ENCODE data around the gene FGF3. TPM values are rescaled to one million over a fixed set of nuclear protein-coding genes. Genes with fewer than 3 reads are reported as not detected.

FGF3 gene
- total RNA-seq = not detected in 2 replicates

DNA sequence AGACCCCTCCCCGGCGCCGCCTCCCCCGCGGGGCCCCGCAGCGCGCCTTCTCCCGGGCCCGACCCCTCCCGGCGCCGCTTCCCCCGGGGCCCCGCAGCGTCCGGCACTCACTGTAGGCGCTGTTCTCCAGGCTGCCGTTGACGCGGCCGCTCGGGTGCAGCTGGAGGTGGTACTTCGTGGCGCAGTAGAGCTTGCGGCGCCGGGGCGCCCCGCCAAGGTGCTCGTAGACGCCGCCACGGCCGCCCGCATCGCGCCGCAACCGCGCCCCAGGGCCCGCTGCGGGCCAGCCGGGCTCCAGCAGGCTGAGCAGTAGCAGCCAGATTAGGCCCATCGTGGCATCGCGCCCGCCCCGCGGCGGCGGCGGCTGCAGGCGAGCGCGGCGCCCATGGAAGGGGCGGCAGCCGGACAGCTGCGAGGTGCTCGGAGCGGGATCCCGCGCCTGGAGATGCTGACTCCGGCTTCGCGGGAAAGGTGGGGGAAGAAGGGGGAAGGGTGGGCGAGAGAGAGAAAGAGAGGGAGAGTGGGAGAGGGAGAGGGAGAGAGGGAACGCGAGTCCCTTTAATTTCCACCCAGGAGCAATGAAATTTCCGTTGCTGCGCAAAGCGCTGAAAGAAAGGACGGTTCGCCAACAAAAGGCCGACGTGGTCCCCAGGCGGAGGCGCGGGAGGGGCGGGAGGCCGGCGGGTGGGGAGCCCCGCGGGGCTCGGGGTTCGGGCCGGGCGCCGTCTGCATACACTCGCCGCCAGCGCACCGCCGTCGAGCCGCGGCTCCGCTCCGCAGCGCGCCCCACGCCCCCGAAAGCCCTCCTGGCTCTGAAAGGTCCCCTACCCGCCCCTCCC, at the start of gene FGF3:
FGF3 (minus strand) TSS at position 814 of the 839 bp plus-strand sequence; CDS start at position 331, 483 bp downstream.
- no peak for DNase-seq (ENCODE audit: low read depth)
- TF ChIP-seq, protein P1, sequence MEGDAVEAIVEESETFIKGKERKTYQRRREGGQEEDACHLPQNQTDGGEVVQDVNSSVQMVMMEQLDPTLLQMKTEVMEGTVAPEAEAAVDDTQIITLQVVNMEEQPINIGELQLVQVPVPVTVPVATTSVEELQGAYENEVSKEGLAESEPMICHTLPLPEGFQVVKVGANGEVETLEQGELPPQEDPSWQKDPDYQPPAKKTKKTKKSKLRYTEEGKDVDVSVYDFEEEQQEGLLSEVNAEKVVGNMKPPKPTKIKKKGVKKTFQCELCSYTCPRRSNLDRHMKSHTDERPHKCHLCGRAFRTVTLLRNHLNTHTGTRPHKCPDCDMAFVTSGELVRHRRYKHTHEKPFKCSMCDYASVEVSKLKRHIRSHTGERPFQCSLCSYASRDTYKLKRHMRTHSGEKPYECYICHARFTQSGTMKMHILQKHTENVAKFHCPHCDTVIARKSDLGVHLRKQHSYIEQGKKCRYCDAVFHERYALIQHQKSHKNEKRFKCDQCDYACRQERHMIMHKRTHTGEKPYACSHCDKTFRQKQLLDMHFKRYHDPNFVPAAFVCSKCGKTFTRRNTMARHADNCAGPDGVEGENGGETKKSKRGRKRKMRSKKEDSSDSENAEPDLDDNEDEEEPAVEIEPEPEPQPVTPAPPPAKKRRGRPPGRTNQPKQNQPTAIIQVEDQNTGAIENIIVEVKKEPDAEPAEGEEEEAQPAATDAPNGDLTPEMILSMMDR (conservative IDR thresholded peaks at IDR 0.05; ENCODE audit: low read depth, low read length) = no peak
- no peak within 1 kb of the TSS for H3K4me3 ChIP-seq (ENCODE audit: low read depth, low read length)

DNA sequence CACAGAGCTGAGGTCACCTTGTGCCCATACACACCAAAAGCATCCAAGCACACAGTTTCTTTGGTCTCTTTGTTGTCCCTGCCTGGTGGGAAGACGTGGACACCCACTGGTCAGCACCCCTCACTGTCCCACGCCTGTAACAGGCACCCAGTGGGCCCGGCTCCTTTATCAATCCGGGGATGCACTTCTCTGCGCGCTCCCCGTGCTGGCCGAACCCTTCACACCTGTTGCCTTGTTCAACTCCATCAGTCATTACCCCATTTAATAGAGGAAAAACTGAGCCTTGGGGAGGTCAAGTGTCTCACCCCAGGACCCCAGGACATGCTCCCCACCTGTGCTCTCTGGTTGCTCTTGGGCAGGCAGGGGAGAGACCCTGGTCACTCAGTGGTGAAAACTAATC, 49.7 kb upstream of the FGF3 start:
- no peak for DNase-seq (ENCODE audit: low read depth)
- no peak overlapping the region for H3K4me3 ChIP-seq (ENCODE audit: low read depth, low read length)
- TF ChIP-seq, protein P1 (conservative IDR thresholded peaks at IDR 0.05; ENCODE audit: low read depth, low read length) = no peak

DNA sequence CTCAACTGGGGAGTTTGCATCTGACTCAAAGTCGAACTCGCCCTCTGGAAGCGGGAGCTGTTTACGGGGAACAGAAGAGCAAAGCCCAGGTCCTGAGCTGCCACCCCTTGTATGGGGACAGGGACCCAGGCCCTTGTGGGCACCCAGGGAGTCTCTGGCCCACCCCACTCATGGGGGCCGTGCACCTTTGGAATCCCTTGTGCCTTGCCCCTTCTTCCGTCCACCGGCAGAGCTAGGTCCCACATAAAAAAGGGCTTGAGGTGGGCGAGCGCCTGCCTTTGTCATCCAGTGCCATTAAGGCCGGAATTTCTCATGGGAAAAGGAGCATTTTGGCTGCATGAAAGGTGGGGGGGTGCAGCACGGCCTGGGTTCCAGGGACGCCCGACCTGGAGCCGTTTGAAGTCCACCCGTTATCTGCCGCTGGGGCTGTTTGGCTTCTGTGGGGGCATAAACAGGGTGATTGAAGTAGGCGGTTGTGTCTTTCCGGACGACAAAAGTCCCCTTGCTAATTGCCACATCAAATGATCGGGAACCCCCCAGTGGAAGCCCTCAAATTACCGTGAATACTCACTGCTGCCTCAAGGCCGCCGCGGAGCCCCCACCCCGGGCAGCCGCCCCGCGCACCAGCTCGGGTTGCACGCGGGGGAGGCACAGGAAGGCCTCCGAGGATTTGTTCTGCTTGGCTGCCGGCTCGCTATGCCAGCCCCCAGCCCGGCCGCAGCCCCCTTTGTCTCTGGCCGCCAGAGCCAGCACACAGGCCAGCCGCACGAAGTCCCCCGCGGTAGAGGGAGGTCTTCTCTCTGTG, 49.0 kb upstream of the FGF3 start:
- H3K4me3 ChIP-seq (ENCODE audit: low read depth, low read length) = no peak overlapping the region
- DNase-seq (ENCODE audit: low read depth) = no peak
- TF ChIP-seq, protein P1 (conservative IDR thresholded peaks at IDR 0.05; ENCODE audit: low read depth, low read length) = no peak

DNA sequence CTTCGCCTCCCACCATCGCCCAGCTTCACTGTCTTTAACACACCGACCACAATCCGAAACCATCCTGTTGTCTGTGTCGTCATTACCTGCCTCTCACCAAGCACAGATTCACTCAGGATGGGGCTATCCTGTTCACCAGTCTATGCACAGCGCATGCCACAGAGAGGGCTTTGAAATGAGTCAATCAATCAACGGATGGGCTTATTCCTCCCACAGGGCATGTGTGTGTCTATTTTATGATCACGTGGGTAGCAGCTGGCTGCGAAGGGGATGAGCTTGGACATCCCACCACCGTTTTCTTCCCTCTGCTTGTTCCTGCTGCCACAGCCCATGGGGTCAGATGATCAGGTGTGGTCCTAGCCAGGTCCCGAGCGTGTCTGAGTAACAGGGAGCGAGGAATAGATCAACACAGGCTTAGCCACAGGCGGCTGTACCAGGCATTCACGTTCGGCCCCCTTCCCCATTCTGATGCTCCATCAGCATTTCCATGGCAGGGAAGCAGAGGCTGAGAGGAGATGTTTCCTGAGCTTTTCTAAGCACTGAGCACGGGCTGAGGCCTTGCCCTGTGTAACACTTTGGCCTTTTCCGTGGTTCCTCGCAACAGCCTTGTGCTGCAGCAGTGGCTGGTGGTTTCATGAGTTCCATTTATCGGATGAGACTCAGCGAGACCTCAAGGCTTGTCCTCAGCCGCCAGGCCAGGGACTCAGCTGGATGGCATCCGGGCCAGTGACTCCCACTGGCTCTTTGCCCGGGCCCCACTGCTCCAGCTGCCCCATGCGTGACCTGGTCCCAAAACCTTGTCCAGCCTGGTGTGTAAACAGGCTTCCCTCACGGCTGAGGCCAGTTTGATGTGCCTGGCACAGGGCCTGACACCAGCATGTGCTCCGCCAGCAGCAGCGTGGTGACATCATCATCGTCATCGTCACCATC, 48.1 kb upstream of the FGF3 start:
- DNase-seq (ENCODE audit: low read depth) = no peak
- TF ChIP-seq, protein P1 (conservative IDR thresholded peaks at IDR 0.05; ENCODE audit: low read depth, low read length) = no peak
- no peak overlapping the region for H3K4me3 ChIP-seq (ENCODE audit: low read depth, low read length)

DNA sequence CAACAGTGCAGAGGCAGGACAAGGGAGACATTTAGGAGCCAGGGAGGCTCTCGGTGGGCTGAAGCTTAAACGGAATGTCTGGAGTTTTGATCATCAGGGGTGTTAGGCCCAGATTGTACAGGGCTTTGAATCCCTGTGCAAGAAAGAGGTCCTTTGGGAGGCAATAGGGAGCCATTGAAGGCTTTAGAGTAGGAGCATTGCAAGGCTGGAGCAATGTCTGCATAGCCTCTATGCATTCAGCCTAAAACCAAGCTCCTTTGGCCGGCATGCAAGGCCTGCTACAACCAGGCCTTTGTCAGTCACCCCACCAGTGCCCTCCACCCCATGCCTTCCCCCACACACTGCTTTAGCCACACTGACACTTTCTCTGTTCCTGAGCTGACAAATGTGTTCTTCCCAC, 47.4 kb upstream of the FGF3 start:
- TF ChIP-seq, protein P1 (conservative IDR thresholded peaks at IDR 0.05; ENCODE audit: low read depth, low read length) = no peak
- no peak overlapping the region for H3K4me3 ChIP-seq (ENCODE audit: low read depth, low read length)
- DNase-seq (ENCODE audit: low read depth) = no peak

DNA sequence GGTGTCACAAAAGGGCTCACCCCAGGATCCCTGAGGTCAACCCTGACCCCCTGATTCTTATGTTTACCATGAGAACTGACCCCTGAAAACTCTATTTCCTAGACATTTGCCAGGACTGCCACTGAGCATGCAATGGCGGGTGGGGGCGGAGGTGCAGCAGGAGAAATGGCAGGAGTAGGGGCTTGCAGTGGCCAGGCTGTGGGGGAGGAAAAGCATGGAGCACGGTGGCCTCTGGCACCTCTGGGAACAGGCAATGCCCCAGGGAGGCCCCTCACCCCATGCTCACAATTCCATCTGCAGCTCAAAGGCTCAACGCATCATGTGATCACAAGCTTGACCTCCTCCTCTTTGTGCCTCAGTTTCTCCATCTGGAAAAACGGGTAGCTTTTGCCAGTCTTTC, 46.5 kb upstream of the FGF3 start:
- H3K4me3 ChIP-seq (ENCODE audit: low read depth, low read length) = no peak overlapping the region
- TF ChIP-seq, protein P1 (conservative IDR thresholded peaks at IDR 0.05; ENCODE audit: low read depth, low read length) = no peak
- DNase-seq (ENCODE audit: low read depth) = no peak

Measured in epithelial cell of proximal tubule (primary cell).